GM12864 (cell line): Measurements from ENCODE around the gene WNT6.
"Not testable (repeated sequence)": the region's sequence is repeated elsewhere in the genome, so short reads cannot be mapped to it uniquely, and the experiment has no call there.

Experiments
- DNase-seq: peaks from one replicate; pipeline ENCODE4 v3.0.0-alpha.2; 2011; ENCODE audit warnings: low read depth
- H3K4me3 ChIP-seq: 2 replicates; pipeline ENCODE4 v1.5.1; 2011; ENCODE audit warnings: mild to moderate bottlenecking, low read depth, low read length, control low read depth
- TF ChIP-seq, protein P1 (sequence below): IDR thresholded peaks from 2 replicates; pipeline ENCODE4 v1.5.1; 2011; ENCODE audit warnings: low read depth, mild to moderate bottlenecking, moderate library complexity, low read length, control low read depth, inconsistent platforms; ENCODE audit errors: missing control alignments

The WNT6 gene

DNA sequence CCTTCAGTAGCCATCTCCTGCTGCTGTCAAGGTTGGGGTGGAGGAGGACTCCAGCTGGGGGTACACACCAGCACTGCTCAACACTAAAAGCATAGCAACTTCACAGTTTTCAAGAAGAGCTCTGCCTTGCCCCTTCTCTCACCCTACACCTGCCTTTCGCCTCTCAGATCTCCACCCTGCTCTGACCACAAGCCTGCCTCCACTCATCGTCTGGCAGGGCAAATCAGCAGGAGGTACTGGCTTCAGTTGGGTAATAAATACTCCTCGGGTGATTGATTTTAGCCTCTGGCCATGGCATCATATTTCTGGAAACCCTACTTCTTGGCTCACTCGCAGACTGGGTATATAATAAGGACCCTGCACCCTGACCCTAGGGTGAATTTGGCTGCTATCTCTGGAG, 24.9 kb upstream of the WNT6 start:
- TF ChIP-seq, protein P1, sequence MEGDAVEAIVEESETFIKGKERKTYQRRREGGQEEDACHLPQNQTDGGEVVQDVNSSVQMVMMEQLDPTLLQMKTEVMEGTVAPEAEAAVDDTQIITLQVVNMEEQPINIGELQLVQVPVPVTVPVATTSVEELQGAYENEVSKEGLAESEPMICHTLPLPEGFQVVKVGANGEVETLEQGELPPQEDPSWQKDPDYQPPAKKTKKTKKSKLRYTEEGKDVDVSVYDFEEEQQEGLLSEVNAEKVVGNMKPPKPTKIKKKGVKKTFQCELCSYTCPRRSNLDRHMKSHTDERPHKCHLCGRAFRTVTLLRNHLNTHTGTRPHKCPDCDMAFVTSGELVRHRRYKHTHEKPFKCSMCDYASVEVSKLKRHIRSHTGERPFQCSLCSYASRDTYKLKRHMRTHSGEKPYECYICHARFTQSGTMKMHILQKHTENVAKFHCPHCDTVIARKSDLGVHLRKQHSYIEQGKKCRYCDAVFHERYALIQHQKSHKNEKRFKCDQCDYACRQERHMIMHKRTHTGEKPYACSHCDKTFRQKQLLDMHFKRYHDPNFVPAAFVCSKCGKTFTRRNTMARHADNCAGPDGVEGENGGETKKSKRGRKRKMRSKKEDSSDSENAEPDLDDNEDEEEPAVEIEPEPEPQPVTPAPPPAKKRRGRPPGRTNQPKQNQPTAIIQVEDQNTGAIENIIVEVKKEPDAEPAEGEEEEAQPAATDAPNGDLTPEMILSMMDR: no peak
- DNase-seq: no peak

DNA sequence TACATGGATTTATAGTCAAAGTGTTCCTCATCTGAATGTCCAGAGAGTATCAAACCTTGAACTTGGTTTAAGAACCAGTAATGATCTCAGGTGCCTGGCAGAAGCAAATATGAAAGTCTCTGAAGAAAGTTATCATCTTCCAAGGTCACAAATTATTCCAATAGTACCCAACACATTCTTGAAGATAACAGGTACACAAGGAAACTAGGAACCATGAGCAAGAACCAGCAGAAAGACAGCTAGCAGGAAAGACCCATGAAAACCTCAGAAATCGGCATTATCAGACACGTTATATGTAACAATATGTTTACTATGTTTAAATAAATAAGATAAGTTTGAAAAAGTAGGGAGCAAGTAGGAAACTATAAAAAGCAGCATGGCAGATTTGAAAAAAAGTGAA, 22.1 kb upstream of the WNT6 start:
- no peak overlapping the region for H3K4me3 ChIP-seq
- no peak for DNase-seq
- TF ChIP-seq, protein P1: no peak

More for the DNA sequence above, 24.9 kb upstream of the WNT6 start:
- H3K4me3 ChIP-seq: no peak overlapping the region

DNA sequence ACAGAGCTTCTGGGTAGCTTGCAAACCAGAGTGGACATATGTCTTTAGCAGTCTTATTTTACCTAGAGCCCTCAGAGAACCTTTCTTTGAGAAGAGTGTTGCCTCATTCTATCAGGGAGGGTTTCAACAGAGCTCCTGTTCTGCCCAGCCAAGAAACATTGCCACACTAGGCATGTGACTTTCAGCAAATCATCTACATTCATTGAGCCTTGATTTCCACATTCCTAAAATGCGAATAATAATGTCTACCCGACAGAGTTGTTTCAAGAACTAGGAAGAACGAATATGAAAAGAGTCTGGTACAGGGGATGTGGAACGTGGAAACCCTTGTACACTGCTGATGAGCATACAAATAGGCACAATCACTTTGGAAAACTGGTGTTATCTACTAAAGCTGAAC, 20.2 kb upstream of the WNT6 start:
- no peak overlapping the region for H3K4me3 ChIP-seq
- TF ChIP-seq, protein P1: no peak
- DNase-seq: no peak

DNA sequence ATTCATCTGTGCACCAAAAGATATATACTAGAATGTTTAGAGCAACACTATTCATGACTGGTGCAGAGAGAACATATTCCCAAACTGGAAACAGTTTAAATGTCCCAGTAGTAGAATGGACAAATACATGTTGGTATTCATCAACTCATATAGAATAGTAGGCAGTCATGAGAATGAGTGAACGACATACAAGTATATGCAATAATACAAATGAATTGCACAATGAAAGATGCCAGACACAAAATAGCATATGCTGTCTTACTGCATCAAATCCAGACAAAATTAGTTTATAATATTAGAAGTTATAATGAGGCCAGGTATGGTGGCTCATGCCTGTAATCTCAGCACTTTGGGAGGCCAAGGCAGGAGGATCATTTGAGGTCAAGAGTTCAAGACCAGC, 19.7 kb upstream of the WNT6 start:
- no peak overlapping the region for H3K4me3 ChIP-seq
- DNase-seq: no peak
- TF ChIP-seq, protein P1: no peak

DNA sequence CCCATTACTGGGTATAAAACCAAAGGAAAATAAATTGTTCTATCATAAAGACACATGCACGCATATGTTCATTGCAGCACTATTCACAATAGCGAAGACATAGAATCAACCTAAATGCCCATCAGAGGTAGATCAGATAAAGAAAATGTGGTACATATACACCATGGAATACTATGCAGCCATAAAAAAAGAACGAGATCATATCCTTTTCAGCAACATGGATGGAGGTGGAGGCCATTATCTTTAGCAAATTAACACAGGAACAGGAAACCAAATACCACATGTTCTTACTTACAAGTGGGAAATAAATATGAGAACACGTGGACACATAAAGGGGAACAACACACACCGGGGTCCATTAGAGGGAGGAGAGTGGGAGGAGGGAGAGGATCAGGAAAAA, 15.3 kb upstream of the WNT6 start:
- H3K4me3 ChIP-seq: not testable (repeated sequence)

DNA sequence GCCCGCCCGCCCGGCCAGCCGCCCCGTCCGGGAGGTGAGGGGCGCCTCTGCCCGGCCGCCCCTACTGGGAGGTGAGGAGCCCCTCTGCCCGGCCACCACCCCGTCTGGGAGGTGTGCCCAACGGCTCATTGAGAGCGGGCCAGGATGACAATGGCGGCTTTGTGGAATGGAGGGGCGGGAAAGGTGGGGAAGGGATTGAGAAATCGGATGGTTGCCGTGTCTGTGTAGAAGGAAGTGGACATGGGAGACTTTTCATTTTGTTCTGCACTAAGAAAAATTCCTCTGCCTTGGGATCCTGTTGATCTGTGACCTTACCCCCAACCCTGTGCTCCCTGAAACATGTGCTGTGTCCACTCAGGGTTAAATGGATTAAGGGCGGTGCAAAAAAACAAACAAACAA, 12.6 kb upstream of the WNT6 start:
- not testable (repeated sequence) for H3K4me3 ChIP-seq, DNase-seq

More for the DNA sequence above, 15.3 kb upstream of the WNT6 start:
- DNase-seq: not testable (repeated sequence)

DNA sequence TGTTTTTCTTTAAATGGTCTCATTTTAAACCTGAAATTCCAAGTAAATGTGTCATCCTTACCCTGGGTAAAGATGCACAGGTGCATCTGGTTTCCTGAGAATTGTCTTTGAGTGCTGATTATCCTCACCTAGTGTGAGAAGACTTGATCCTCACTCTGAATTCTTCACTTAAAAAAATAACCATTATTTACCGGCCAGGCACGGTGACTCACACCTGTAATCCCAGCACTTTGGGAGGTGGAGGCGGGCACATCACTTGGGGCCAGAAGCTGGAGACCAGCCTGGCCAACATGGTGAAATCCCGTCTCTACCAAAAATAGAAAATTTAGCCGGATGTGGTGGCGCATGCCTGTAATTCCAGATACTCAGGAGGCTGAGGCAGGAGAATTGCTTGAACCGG, 9.9 kb upstream of the WNT6 start:
- TF ChIP-seq, protein P1: no peak
- DNase-seq: no peak
- H3K4me3 ChIP-seq: no peak overlapping the region

DNA sequence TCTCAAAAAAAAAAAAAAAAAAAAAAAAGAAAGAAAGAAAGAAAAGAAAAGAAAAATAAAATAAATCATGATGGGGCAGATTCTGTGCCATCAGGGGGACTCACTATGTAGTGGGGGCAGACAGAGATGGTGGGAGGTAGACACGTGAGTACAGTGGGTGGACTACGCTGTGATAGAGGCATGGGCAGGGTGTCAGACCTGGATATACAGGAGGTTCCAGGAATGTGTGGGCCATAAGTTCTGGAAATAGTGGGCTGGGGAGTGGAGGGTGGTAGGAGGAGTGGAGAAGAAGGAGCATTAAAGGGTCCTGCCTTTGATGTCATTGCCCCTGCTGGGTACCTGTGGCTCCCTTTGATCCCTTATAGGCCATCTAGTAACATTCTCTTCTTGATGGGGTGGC, 8.8 kb upstream of the WNT6 start:
- TF ChIP-seq, protein P1: no peak
- H3K4me3 ChIP-seq: no peak overlapping the region
- DNase-seq: no peak
